NCI-H146 treated with DMSO at 0.1 percent for 48 hours (cell line): ENCODE data around the gene TMEM120B.
"Not testable (repeated sequence)": the region's sequence is repeated elsewhere in the genome, so short reads cannot be mapped to it uniquely, and the experiment has no call there.

Source experiments
- DNase-seq: peaks from one replicate; lab custom pipeline; 2025; ENCODE audit not compliant: unreplicated experiment; lab: John Stamatoyannopoulos, UW

Gene TMEM120B

DNA sequence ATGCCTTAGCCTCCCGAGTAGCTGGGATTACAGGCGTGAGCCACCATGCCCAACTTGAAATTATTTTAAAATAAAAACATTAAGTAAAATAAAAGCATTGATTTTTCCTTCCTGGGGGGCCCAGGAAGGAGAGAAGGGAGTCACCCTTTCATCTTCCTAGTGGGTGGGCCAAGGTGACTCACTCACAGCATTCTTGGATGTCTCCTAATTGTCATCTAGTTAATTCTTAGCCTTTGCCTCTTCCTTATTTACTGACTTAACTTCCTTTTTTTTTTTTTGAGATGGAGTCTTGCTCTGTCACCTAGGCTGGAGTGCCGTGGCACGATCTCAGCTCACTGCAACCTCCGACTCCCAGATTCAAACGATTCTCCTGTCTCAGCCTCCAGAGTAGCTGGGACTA is 29.2 kb downstream of the TMEM120B start:
- DNase-seq = no peak

GRCh38 chr12:121745545-121745944 is 33.0 kb downstream of the TMEM120B start:
- not testable (repeated sequence) for DNase-seq

DNA sequence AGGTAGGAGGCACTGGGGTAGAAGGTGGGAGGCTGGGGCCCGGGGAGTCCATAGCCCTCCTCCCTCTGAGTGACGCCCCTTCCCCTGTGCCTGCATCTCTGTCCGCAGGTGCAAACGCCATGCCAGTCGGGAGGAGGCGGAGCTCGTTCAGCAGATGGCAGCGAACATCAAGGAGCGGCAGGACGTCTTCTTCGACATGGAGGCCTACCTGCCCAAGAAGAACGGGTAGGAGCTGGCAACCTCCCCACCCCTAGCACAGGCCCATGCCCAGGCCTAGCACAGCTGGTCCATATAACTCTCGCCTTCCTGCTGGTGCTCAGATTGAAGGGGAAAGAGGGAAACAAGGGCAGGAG is 35.6 kb downstream of the TMEM120B start:
- no peak for DNase-seq

DNA sequence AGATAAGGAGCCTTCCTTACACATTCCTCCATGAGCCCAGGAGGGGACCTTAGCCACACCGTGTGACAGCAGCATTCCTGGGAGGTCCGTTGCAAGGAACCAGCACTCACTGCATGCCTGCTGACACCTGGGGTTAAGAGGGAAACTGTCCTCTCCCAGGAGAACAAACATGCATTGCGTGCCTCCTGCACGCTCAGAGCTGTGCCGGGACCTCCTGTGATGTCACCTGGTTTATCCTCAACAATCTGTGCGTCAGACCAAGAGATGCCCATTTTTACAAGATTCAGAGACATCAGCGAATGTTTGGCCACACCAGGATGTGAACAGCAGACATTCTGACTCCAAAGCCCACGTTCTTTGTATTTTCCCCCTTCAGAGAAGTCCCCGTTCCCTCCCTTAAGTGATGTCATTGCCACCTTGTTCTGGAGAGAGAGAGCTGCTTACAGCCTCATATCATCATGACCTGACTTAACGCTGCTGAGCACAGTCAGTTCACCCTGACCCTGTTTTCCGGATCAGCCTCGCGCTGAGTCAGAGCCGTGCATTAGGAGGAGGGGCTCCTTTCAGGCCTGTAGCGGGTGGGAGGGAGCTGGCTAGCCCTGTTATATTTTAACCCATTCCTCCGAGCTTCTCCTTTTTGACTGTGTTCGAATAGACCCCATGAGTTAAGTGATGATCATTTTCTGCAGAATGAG is 36.2 kb downstream of the TMEM120B start:
- DNase-seq = no peak

DNA sequence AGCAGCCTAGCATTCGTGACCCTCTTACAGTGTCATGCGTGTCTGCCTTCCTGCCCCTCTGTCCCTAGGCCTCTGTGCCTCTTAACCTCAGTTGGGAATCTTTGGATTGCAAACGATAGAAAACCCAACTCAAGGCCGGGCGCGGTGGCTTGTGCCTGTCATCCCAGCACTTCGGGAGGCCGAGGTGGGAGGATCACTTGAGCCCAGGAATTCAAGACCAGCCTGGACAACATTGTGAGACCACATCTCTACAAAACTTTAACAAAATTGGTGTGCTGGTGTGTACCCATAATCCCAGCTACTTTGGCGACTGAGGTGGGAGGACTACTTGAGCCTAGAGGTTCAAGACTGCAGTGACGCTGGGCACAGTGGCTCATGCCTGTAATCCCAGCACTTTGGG is 36.7 kb downstream of the TMEM120B start:
- no peak for DNase-seq

DNA sequence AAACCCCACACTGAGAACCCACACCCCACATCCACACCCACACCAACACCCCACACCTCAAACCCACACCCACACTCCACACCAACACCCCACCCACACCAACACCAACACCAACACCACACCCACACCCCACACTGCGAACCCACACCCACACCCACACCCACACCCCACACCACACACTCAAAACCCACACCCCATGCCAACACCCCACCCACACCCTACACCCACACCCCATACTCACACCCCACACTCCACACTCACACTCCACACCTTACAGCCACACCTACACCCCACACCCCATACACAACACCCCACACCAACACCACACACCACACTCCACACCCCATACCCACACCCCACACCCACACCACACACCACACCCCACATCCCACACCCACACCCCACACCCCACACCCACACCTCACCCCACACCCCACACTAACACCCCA is 38.0 kb downstream of the TMEM120B start:
- DNase-seq = no peak

DNA sequence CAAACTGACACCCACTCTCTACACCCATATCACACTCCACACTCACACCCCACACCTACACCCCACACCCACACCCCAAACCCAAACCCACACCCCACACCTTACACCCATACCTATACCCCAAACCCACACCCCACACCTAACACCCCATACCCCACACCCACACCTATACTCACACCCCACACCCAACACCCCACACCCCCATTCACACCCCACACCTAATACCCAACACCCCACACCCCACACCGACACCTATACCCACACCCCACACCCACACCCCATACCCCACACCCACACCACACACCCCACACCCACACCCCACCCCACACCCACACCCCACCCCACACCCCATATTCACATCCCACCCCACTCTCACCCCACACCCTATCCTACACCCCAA is 38.5 kb downstream of the TMEM120B start:
- no peak for DNase-seq

DNA sequence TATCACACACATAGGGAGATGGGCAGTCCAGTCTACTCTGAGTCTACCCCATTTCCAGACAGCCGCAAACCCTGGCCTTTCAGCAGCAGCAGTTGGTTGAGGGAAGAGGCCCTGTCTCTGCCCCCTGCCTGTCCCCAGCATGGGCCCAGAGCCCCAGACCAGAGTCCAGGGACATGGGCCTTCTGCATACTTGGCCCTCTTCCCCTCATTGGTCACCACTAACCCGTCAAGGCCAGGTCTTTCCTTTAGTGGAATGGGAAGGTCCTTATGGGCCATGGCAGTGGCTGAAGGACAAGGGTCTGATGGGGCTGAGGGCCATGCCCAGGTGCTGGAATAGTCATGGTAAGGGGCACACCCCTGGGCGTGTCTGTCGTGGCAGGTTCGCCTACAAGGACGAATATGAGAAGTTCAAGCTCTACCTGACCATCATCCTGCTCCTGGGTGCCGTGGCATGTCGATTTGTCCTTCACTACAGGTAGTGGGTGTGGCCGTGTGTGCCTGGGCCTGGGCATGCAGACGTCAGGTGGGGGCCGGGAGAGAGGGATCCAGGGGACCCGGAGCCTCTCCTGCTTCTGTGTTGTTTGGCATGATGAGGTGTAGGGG is 39.3 kb downstream of the TMEM120B start:
- no peak for DNase-seq

DNA sequence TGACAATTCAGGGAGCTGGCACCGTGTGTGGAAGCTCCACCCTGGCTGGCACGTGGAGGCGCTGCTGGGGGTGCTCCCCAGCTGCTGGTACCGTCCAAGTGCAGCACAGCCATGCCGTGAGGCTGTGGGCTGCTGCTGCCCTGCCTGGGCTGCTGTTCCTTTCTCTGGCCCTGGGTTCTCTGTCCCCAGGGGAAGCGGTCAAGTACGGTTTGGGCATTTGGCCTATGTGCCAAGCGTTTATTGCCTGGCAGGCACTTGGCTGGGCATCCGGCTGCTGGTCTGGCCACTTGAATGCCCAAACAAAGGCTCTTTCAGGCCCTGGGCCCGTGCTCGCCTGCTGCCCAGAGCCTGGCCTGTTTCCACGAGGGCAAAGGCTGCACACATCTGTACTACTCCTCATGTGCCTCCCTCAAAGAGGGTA is 41.3 kb downstream of the TMEM120B start:
- no peak for DNase-seq

DNA sequence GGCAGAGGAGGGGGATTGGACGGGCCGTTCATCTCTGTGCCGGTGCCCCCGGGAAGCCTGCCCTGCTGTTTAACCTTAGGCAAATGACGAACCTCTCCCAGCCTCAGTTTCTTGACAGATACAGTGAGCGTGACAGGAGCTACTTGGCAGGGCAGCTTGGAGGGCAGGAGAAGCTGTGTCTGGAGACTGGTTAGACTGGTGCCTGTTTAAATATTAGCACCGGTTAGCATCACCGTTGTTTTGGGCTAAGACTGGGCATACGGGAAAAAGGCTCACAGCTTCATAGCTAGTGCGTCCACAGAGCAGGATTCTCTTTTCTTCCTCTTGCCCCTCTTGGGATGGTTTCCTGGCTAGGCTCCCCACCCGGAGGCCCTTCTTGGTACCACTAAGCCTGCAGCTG is 42.3 kb downstream of the TMEM120B start:
- DNase-seq = no peak

DNA sequence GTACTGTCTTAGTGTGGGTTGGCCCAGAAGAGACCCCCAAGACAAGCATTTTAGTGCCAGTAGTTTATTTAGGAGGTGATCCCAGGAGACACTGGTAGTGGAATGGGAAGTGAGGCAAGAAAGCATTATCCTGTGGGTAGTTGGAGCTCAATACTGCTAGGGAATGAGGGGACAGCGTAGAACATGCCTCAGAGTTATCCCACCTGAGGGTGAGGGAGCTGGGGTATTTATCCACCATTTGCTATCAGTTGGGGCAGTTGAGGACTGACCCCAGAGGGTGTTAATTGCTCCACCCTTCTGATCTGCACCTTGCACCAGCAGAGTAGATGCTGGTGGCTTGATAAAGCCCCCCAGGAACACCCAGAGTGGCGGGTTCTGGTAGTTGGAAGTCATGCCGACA is 43.0 kb downstream of the TMEM120B start:
- DNase-seq = no peak

- DNase-seq = not testable (repeated sequence)
These were observed 46.0 kb downstream of the TMEM120B start for GRCh38 chr12:121758536-121758935.

DNA sequence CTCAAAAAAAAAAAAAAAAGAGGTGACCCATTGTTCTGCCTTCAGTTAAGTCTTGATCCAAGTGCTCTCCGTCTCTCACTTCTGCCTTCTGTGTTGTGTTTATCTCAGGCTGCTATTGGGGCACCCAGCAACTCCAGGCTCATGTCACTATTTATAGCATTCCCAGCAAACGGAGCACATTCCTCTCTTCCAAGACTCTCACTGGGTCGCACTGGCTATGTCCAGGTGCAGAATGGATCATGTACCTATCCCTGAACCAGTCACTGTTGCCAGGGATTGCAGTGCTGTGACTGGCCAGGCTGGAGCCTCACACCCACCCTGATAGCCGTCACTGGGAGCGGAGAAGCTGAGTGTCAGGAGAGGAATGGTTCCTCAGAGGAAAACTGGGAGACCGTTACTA is 49.7 kb downstream of the TMEM120B start:
- no peak for DNase-seq

DNA sequence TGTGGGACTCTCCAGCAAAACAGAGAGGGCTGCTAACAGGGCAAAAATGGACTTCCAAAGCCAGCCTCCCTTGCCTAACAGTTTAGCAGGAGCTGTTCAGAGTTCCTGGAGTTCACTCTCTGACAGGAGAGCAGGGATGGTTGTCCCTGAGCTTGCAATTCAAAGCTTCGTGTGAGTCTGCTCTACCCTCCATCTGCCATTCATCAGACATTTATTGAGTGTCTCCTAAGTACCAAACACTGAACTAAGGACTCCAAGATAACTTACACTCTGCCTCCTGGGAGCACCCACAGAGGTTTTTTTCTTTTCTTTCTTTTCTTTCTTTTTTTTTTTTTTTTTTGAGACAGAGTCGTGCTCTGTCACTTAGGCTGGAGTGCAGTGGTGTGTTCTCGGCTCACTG is 52.3 kb downstream of the TMEM120B start:
- DNase-seq = no peak

- DNase-seq = no peak
These were observed 53.0 kb downstream of the TMEM120B start for GRCh38 chr12:121765573-121765972.

GRCh38 chr12:121766290-121767039 is 53.9 kb downstream of the TMEM120B start:
- DNase-seq = no peak

GRCh38 chr12:121767525-121768016 is 55.0 kb downstream of the TMEM120B start:
- DNase-seq = no peak

- no peak for DNase-seq
These were observed 56.8 kb downstream of the TMEM120B start for GRCh38 chr12:121769297-121769830.

- no peak for DNase-seq
These were observed 57.3 kb downstream of the TMEM120B start for GRCh38 chr12:121769831-121770301.

- no peak for DNase-seq
These were observed 57.8 kb downstream of the TMEM120B start for GRCh38 chr12:121770388-121770787.

DNA sequence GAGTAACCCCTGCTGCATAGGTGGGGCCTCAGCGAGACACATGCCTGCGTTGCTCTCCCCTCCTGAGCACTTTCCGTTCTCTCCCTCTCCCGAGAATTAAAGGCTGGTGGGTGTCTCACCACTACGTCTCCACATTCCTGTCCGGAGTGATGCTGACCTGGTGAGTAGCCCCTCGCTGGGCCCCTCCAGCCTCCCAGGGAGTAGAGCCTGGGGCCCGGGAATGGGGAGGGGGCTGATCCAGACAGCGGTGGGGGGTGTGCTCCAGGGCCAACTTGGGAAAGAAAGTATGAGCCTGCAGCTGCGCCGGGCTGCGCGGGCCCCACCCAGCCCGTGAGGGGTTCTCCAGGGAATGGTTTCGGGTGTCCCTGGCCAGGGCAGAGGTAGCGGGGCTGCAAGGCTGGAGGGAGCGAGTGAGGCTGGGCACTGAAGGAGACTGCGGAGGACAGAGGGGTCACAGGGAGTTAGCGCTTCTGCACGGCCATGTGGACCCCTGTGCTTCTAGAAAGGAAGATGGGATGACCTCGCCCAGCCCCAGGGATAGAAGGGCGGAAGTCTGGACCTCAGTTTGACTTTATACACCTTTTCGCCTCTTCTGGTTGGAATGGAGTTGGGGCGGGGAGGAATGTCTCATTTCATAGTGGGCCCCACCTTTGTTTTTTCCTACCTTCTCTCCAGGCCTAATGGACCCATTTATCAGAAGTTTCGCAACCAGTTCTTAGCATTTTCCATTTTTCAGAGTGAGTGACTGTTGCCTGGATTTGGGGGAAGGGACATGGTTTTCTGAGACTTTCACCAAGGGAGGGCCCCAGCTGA is 58.5 kb downstream of the TMEM120B start:
- DNase-seq = no peak
